SK-N-MC (cell line): ENCODE results near the gene PLEKHG1.

ENCODE experiments used
- DNase-seq: peaks from one replicate; pipeline ENCODE4 v3.0.0-alpha.2; 2011; ENCODE audit warnings: low read depth, low spot score
- H3K27ac ChIP-seq: fragments of 200-600 bp; sonication (generic); 2 replicates; pipeline ENCODE4 v1.5.1; 2016; ENCODE audit warnings: mixed run types
- H3K36me3 ChIP-seq: fragments of 200-600 bp; sonication (generic); 2 replicates; pipeline ENCODE4 v1.6.1; 2017; ENCODE audit warnings: antibody characterized with exemption, low read length, mixed read lengths; ENCODE audit not compliant: insufficient read depth
- H3K4me3 ChIP-seq: fragments of 200-600 bp; sonication (generic); 2 replicates; pipeline ENCODE4 v1.5.1; 2016
- H3K9ac ChIP-seq: fragments of 200-600 bp; sonication (generic); 2 replicates; pipeline ENCODE4 v1.8.0; 2017; ENCODE audit warnings: mixed run types, mixed read lengths; ENCODE audit not compliant: insufficient read length
- H3K9me3 ChIP-seq: fragments of 200-600 bp; sonication (generic); 2 replicates; pipeline ENCODE4 v1.6.1; 2017; ENCODE audit warnings: low read depth, mild to moderate bottlenecking, antibody characterized with exemption, low read length, moderate library complexity, mixed read lengths
- EZH2 ChIP-seq: fragments of 200-600 bp; sonication (generic); IDR thresholded peaks from one replicate; pipeline ENCODE4 v1.6.1; 2017; ENCODE audit warnings: antibody characterized with exemption
- FOXP2 ChIP-seq: optimal IDR thresholded peaks from 2 replicates; pipeline ENCODE3; 2011; ENCODE audit warnings: mild to moderate bottlenecking, moderate library complexity; ENCODE audit not compliant: insufficient read depth; ENCODE audit errors: extremely low read length, control extremely low read depth
- POLR2AphosphoS5 ChIP-seq: IDR thresholded peaks from 2 replicates; pipeline ENCODE4 v1.6.1; 2012; ENCODE audit warnings: mild to moderate bottlenecking, low read depth, low read length, borderline replicate concordance

Gene PLEKHG1

DNA sequence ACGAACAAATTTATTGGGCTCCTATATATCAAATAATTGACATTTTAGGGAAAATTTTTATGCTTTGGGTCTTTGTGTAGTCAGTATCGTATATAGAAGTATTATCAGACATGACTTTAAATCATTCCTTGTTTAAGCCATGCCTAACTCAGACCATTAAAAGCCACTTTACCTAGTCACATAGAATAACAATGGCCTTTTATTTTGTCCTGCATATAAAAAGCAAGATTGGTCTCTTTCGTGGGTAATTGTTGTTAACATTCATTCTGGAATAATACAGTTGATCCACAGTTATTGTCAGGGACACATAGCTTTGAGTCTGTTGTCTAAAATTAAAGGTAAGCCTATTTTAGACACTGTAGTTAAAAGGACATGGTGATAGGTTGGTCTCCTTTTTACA is 47.4 kb downstream of the PLEKHG1 start:
- Histone ChIP-seq H3K9ac (no peak overlapping the region), H3K4me3 (no peak overlapping the region), H3K27ac (no peak overlapping the region), H3K36me3 (no peaks in the 10 kb centered on the region), H3K9me3 (no peaks in the 10 kb centered on the region)
- TF ChIP-seq FOXP2 (no peak), EZH2 (no peak), POLR2AphosphoS5 (no peak)
- no peak for DNase-seq
